ENCODE results near the gene TMEM126B.
"Not testable (repeated sequence)": the region's sequence is repeated elsewhere in the genome, so short reads cannot be mapped to it uniquely, and the experiment has no call there.

The TMEM126B gene

DNA sequence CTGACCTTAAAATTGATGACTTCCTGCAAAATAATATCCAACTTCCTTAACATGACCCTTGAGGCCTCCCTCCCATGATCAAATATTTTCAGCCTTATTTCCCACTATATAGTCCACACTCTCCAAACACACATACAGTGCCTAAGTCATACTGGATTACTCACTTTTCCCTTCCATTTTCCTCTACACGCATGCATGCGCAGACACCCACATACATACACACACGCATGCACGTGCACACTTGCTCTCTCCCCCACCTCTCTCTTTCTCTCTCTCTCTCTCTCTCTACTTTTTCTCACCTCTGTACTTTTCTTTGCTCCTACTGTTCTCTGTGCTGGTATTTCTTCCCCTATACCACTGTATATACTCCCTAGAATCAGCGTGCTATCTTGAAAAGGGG is 29.3 kb upstream of the TMEM126B start:
- no peak overlapping the region for H3K4me3 ChIP-seq (ENCODE audit: low read length)
- TF ChIP-seq, protein P1, sequence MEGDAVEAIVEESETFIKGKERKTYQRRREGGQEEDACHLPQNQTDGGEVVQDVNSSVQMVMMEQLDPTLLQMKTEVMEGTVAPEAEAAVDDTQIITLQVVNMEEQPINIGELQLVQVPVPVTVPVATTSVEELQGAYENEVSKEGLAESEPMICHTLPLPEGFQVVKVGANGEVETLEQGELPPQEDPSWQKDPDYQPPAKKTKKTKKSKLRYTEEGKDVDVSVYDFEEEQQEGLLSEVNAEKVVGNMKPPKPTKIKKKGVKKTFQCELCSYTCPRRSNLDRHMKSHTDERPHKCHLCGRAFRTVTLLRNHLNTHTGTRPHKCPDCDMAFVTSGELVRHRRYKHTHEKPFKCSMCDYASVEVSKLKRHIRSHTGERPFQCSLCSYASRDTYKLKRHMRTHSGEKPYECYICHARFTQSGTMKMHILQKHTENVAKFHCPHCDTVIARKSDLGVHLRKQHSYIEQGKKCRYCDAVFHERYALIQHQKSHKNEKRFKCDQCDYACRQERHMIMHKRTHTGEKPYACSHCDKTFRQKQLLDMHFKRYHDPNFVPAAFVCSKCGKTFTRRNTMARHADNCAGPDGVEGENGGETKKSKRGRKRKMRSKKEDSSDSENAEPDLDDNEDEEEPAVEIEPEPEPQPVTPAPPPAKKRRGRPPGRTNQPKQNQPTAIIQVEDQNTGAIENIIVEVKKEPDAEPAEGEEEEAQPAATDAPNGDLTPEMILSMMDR (conservative IDR thresholded peaks at IDR 0.05; ENCODE audit: low read length) = no peak
- no peak for DNase-seq (ENCODE audit: low read depth)

DNA sequence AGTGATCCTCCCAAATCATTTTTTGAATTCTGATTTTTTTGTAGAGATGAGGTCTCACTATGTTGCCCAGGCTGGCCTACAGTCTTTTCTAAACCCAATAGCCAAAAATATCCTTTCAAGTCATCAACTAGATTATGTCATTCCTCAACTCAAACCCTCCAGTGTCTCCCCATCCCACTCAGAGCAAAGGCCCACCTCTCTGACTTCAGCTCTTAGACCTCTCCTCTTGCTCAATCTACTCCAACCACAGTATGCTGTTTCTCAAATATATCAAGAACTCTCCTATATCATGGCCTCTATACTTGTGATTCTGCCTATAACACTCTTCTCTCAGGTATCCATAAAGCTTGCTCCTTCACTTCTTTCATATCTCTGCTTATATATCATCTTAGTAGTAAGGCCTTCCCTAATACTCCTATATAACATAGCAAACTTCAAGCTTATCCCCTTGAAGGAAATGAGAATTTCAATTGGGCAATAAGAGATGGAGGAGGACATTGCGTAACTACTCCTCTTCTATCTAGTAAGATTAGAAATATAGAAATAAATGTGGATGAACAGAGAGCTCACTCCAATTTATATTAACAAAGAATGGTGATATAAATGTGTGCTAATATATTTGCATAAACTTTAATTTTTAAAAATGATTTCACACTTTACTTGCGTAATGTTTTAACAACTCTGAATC is 25.7 kb upstream of the TMEM126B start:
- TF ChIP-seq, protein P1 (conservative IDR thresholded peaks at IDR 0.05; ENCODE audit: low read length) = no peak
- DNase-seq (ENCODE audit: low read depth) = no peak
- no peak overlapping the region for H3K4me3 ChIP-seq (ENCODE audit: low read length)

DNA sequence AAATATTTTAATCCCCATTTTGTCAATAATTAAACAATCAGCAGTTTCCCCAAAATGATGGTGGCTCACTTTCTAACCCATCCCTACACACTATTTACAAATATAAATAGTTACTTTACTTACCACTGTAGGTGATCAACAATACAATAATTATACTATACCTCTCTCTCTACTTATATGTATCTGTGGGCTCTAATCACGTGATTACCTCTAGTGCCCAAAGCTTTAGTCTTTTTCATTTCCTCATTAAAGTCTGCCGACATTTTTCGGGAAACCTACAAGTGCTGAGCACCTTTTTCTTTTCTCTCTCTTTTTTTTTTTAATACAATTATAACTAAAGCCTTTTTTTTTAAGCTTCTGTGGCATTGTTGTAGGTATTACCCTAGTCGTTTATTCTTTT is 25.2 kb upstream of the TMEM126B start:
- DNase-seq (ENCODE audit: low read depth) = no peak
- no peak overlapping the region for H3K4me3 ChIP-seq (ENCODE audit: low read length)
- TF ChIP-seq, protein P1 (conservative IDR thresholded peaks at IDR 0.05; ENCODE audit: low read length) = no peak

DNA sequence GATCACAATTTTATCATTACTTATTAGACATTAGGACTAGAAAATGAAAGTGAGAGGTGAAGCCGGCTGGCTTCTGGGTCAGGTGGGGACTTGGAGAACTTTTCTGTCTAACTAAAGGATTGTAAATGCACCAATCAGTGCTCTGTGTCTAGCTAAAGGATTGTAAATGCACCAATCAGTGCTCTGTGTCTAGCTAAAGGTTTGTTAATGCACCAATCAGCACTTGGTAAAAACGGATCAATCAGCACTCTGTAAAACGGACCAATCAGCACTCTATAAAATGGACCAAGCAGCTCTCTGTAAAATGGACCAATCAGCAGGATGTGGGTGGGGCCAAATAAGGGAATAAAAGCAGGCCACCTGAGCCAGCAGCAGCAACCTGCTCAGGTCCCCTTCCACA is 22.2 kb upstream of the TMEM126B start:
- not testable (repeated sequence) for H3K4me3 ChIP-seq (ENCODE audit: low read length); DNase-seq (ENCODE audit: low read depth)

DNA sequence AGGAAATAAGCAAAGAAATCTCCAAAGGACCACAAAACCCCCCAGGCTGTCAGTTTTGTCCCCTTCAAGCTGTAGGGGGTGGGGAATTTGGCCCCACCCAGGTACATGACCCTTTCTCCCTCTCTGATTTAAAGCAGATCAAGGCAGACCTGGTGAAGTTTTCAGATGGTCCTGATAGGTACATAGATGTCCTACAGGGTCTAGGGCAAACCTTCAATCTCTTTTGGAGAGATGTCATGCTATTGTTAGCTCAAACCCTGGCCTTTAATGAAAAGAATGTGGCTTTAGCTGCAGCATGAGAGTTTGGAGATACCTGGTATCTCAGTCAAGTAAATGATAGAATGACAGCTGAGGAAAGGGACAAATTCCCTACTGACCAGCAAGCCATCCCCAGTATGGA is 19.8 kb upstream of the TMEM126B start:
- H3K4me3 ChIP-seq (ENCODE audit: low read length); DNase-seq (ENCODE audit: low read depth): not testable (repeated sequence)

DNA sequence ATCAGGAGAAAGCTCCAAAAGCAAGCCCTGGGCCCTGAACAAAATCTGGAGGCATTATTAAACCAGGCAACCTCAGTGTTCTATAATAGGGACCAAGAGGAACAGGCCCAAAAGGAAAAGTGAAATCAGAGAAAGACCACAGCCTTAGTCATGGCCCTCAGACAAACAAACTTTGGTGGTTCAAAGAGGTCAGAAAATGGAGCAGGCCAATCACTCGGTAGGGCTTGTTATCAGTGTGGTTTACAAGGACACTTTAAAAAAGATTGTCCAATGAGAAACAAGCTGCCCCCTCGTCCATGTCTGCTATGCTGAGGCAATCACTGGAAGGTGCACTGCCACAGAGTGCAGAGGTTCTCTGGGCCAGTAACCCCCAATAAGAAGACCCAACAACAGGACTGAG is 19.1 kb upstream of the TMEM126B start:
- H3K4me3 ChIP-seq (ENCODE audit: low read length); DNase-seq (ENCODE audit: low read depth): not testable (repeated sequence)

DNA sequence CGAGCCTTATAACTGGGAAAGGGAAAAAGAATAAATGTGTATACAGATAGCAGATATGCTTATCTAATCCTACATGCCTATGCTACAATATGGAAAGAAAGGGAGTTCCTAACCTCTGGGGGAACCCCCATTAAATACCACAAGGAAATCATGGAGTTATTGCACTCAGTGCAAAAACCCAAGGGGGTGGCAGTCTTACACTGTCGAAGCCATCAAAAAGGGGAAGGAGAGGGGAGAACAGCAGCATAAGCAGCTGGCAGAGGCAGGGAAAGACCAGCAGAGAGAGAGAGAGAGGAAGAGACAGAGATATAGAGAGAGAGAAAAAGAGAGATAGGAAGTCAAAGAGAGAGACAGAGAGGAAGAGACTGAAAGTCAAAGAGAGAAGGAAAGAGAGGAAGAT is 16.8 kb upstream of the TMEM126B start:
- not testable (repeated sequence) for H3K4me3 ChIP-seq (ENCODE audit: low read length); DNase-seq (ENCODE audit: low read depth)

DNA sequence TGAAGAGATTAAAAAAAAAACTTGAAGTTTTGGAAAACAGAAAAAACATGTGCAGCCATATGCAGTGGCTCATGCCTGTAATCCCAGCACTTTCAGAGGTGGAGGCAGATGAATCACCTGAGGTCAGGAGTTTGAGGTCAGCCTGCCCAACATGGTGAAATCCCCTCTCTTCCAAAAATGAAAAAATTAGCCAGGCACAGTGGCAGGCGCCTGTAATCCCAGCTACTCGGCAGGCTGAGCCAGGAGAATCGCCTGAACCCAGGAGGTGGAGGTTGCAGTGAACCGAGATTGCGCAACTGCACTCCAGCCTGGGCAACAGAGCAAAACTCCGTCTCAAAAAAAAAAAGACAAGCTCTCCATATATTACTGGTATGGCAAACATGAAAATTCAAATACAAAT is 8.9 kb upstream of the TMEM126B start:
- TF ChIP-seq, protein P1 (conservative IDR thresholded peaks at IDR 0.05; ENCODE audit: low read length) = no peak
- DNase-seq (ENCODE audit: low read depth) = peak; percentile 3
- no peak overlapping the region for H3K4me3 ChIP-seq (ENCODE audit: low read length)

DNA sequence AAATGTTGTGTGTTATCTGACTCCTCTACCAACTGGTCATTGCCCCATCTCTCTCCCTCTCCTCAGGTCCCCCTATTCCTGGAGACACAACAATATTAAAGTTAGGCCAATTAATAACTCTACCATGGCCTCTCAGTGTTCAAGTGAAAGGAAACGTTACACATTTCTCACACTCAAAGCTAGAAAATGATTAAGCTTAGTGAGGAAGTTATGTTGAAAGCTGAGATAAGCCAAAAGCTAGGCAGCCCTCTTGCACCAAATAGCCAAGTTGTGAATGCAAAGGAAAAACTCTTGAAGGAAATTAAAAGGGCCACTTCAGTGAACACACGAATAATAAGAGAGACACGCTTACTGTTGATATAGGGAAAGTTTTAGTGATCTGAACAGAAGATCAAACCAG is 8.1 kb upstream of the TMEM126B start:
- TF ChIP-seq, protein P1 (conservative IDR thresholded peaks at IDR 0.05; ENCODE audit: low read length) = no peak
- no peak for DNase-seq (ENCODE audit: low read depth)
- H3K4me3 ChIP-seq (ENCODE audit: low read length) = no peak overlapping the region
